Activated CD8-positive, alpha-beta memory T cell treated with anti-CD3 and anti-CD28 coated beads, Interleukin-2, amount 10 ng/mL, durations not matched to agents 7 days and 5 days (primary cell): Measurements from ENCODE around the gene YIPF2. TPM values are rescaled to one million over a fixed set of nuclear protein-coding genes. Genes with fewer than 3 reads are reported as not detected.

Experiments
- ATAC-seq: fragments of 150-1000 bp; cut with Tn5 transposase; one replicate; pipeline ENCODE4 v1.10.0; 2021; ENCODE audit warnings: moderate library complexity
- CTCF ChIA-PET: fragments of 350-600 bp; sonication (Branson Sonifier 250); formaldehyde crosslinking; loops from one replicate; lab custom pipeline; 2021; ENCODE audit warnings: antibody characterized with exemption; lab: Charles Lee
- DNase-seq: peaks from one replicate; pipeline ENCODE4 v3.0.0-alpha.2; 2020
- H3K27ac Mint-ChIP-seq: one replicate; pipeline ENCODE4 v1.8.0; 2021; ENCODE audit warnings: mild to moderate bottlenecking, mixed read lengths
- H3K27me3 Mint-ChIP-seq: one replicate; pipeline ENCODE4 v1.8.0; 2021; ENCODE audit warnings: mixed read lengths
- H3K36me3 Mint-ChIP-seq: one replicate; pipeline ENCODE4 v1.8.0; 2021; ENCODE audit warnings: mild to moderate bottlenecking, mixed read lengths
- H3K4me1 Mint-ChIP-seq: one replicate; pipeline ENCODE4 v1.8.0; 2021; ENCODE audit warnings: mixed read lengths
- H3K4me3 Mint-ChIP-seq: one replicate; pipeline ENCODE4 v1.8.0; 2021; ENCODE audit warnings: mild to moderate bottlenecking, moderate library complexity, mixed read lengths
- H3K9me3 Mint-ChIP-seq: one replicate; pipeline ENCODE4 v1.8.0; 2022; ENCODE audit warnings: low read depth, mixed read lengths
- total RNA-seq, 2 experiments: library from RNA; stranded (reverse); gene quantifications; one replicate each; pipeline ENCODE4 v1.2.3, GENCODE V29; 2021

Gene YIPF2
- total RNA-seq, 2 experiments from 2014 or later, result 21.7 to 27.3 TPM

GRCh38 chr19:10876459-10877240 lies 51.8 kb downstream of the YIPF2 start:
- peaks cover 5% of the 10 kb centered on the region for H3K36me3 Mint-ChIP-seq
- CTCF ChIA-PET, result interaction anchor here (0.5 to 1.5 kb wide), 5 partner anchors 12 to 159 kb away, joined by 3 to 5 read pairs (median 4); partner anchors contain the start of gene DNM2
- H3K27ac Mint-ChIP-seq, result peak overlapping the region; percentile 33
- ATAC-seq (no peak), DNase-seq (peak; percentile 56)
- no peaks in the 10 kb centered on the region for H3K9me3 Mint-ChIP-seq
- peaks cover 44% of the 10 kb centered on the region for H3K4me1 Mint-ChIP-seq
- H3K27me3 Mint-ChIP-seq, result no peaks in the 10 kb centered on the region
- H3K4me3 Mint-ChIP-seq, result peak overlapping the region; percentile 32

GRCh38 chr19:10874024-10874423 lies 54.4 kb downstream of the YIPF2 start:
- Mint-ChIP-seq H3K4me1 (peaks cover 42% of the 10 kb centered on the region), H3K4me3 (peak overlapping the region; percentile 26), H3K27me3 (no peaks in the 10 kb centered on the region), H3K27ac (no peak overlapping the region), H3K36me3 (peaks cover 5% of the 10 kb centered on the region), H3K9me3 (no peaks in the 10 kb centered on the region)
- CTCF ChIA-PET, result interaction anchor here (1.7 to 3.8 kb wide), 2 partner anchors 10 to 156 kb away, joined by 3 to 29 read pairs; partner anchors contain the start of gene DNM2
- DNase-seq (no peak), ATAC-seq (no peak)

GRCh38 chr19:10872546-10873107 lies 55.8 kb downstream of the YIPF2 start:
- no peak for DNase-seq
- peak overlapping the region; percentile 84 for H3K27ac Mint-ChIP-seq
- no peaks in the 10 kb centered on the region for H3K9me3 Mint-ChIP-seq
- peaks cover 5% of the 10 kb centered on the region for H3K36me3 Mint-ChIP-seq
- H3K4me3 Mint-ChIP-seq, result peak overlapping the region; percentile 79
- H3K27me3 Mint-ChIP-seq, result no peaks in the 10 kb centered on the region
- ATAC-seq, result no peak
- CTCF ChIA-PET, result interaction anchor here (0.6 to 3.8 kb wide), 11 partner anchors 8 to 277 kb away, joined by 3 to 29 read pairs (median 4); partner anchors contain the start of genes DNM2, TIMM29, TMED1 and YIPF2
- peaks cover 41% of the 10 kb centered on the region for H3K4me1 Mint-ChIP-seq

Other genes starting within 250 kb of the YIPF2 start
- gene QTRT1, start 227.2 kb downstream of the YIPF2 start, total RNA-seq, result 10 to 100 TPM; 40.1 to 48.8 TPM
- 100 to 1,000 TPM; 267 to 315 TPM for gene DNM2, start 210.6 kb downstream of the YIPF2 start, total RNA-seq
- 10 to 100 TPM; 16.0 to 19.2 TPM for gene TMED1, start 92.4 kb downstream of the YIPF2 start, total RNA-seq
- 1 to 10 TPM; 1.2 to 1.7 TPM for gene C19orf38, start 80.2 kb downstream of the YIPF2 start, total RNA-seq
- gene CARM1, start 57.1 kb downstream of the YIPF2 start, total RNA-seq, result 10 to 100 TPM; 38.5 to 48.1 TPM
- 10 to 100 TPM; 25.2 to 28.5 TPM for gene TIMM29, start 172 bp upstream of the YIPF2 start, total RNA-seq
- gene SMARCA4, start 32.4 kb upstream of the YIPF2 start, total RNA-seq, result 100 to 1,000 TPM; 107 to 114 TPM
- 100 to 1,000 TPM; 118 to 141 TPM for gene LDLR, start 160.8 kb upstream of the YIPF2 start, total RNA-seq
- 10 to 100 TPM; 62.8 to 85.5 TPM for gene SPC24, start 227.1 kb upstream of the YIPF2 start, total RNA-seq